ENCODE measurements around the gene LAMA3.
"Not testable (repeated sequence)": the region's sequence is repeated elsewhere in the genome, so short reads cannot be mapped to it uniquely, and the experiment has no call there.

LAMA3 gene

GRCh38 chr18:23721696-23722480 lies 32.6 kb downstream of the LAMA3 start:
- H3K9me3 Mint-ChIP-seq: no peaks in the 10 kb centered on the region
- peaks cover 2% of the 10 kb centered on the region for H3K27me3 Mint-ChIP-seq
- H3K4me1 Mint-ChIP-seq (ENCODE audit: low read depth): no peaks in the 10 kb centered on the region
- no peaks in the 10 kb centered on the region for H3K36me3 Mint-ChIP-seq (ENCODE audit: low read depth)
- no peak overlapping the region for H3K27ac Mint-ChIP-seq
- H3K4me3 Mint-ChIP-seq: no peak overlapping the region
- intact Hi-C loops (cut with micrococcal nuclease): no loop called here

GRCh38 chr18:23722646-23723045 lies 33.4 kb downstream of the LAMA3 start:
- Mint-ChIP-seq H3K4me3 (no peak overlapping the region), H3K9me3 (no peaks in the 10 kb centered on the region), H3K27ac (no peak overlapping the region), H3K36me3 (ENCODE audit: low read depth) (no peaks in the 10 kb centered on the region), H3K4me1 (ENCODE audit: low read depth) (no peaks in the 10 kb centered on the region), H3K27me3 (peaks cover 2% of the 10 kb centered on the region)
- intact Hi-C loops (cut with micrococcal nuclease): no loop called here

- intact Hi-C loops (cut with micrococcal nuclease): no loop called here
Measured at GRCh38 chr18:23723121-23723520, 33.9 kb downstream of the LAMA3 start.

GRCh38 chr18:23724681-23725080 lies 35.4 kb downstream of the LAMA3 start:
- no peak overlapping the region for H3K27ac Mint-ChIP-seq
- H3K4me1 Mint-ChIP-seq (ENCODE audit: low read depth): no peaks in the 10 kb centered on the region
- H3K27me3 Mint-ChIP-seq: no peaks in the 10 kb centered on the region
- no peaks in the 10 kb centered on the region for H3K9me3 Mint-ChIP-seq
- no peaks in the 10 kb centered on the region for H3K36me3 Mint-ChIP-seq (ENCODE audit: low read depth)
- H3K4me3 Mint-ChIP-seq: no peak overlapping the region
- intact Hi-C loops (cut with micrococcal nuclease): no loop called here

More at GRCh38 chr18:23723121-23723520, 33.9 kb downstream of the LAMA3 start:
- H3K36me3 Mint-ChIP-seq (ENCODE audit: low read depth): no peaks in the 10 kb centered on the region
- no peaks in the 10 kb centered on the region for H3K4me1 Mint-ChIP-seq (ENCODE audit: low read depth)
- no peak overlapping the region for H3K27ac Mint-ChIP-seq
- no peak overlapping the region for H3K4me3 Mint-ChIP-seq
- H3K27me3 Mint-ChIP-seq: peaks cover 2% of the 10 kb centered on the region
- H3K9me3 Mint-ChIP-seq: no peaks in the 10 kb centered on the region

DNA sequence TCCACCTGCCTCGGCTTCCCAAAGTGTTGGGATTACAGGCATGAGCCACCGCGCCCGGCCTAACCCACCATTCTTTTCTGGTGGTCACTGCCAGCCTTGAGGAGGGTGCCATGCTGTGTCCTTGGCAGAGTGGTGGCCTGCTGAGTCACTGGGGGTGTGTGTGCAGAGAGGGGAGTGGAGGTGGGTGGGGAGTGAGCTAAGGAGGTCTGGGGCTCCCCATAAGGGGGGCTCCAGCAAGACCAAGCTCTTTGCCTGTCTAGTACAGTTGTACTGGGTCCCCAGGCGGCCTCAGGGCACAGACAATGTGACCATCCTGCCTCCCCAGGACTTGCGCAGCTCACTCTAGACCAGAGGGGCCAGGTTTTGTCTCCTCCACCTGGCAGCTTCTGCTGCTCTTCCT lies 36.1 kb downstream of the LAMA3 start:
- Mint-ChIP-seq H3K4me3 (no peak overlapping the region), H3K9me3 (no peaks in the 10 kb centered on the region), H3K36me3 (ENCODE audit: low read depth) (no peaks in the 10 kb centered on the region), H3K27me3 (no peaks in the 10 kb centered on the region), H3K27ac (no peak overlapping the region), H3K4me1 (ENCODE audit: low read depth) (no peaks in the 10 kb centered on the region)
- intact Hi-C loops (cut with micrococcal nuclease): no loop called here

DNA sequence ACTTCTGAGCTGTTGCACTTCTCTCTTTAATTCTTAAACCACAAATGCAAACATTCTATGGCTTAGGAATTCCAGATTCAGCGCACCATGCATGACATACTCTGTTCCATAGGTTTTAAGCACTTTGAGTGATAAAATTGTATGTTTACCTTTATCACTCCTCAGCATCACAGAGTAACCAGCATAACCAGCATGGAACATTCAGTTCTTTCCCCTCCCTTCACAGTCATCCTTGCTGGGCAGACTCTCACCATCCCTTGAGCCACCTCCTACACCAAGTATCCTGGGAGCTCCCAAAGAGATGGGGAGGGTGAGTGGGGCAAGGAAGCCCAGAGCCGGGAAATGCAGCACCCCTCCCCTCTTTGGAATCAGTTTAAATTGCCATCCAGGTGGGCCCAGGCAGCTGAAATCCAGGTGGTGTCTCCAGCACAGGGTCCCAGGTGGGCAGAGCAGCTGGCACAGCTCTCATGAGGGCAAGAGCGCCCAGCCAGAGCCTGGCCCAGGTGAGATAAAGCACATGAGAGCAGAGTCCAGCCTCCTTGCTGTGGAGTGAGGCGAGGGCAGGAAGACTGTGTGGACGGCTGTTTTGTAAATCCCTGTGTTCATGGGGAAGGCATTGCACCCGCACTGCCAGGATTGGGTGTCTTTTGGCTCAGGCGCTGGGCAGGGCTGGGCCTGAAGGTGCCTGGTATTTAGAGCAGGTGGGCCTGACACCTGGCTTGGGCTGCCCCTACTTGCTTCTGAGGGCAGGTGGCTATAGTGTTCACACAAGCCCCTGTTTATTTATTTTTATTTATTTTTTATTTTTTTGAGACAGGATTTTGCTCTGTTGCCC lies 36.8 kb downstream of the LAMA3 start:
- H3K27ac Mint-ChIP-seq: no peak overlapping the region
- no peaks in the 10 kb centered on the region for H3K9me3 Mint-ChIP-seq
- H3K27me3 Mint-ChIP-seq: no peaks in the 10 kb centered on the region
- H3K36me3 Mint-ChIP-seq (ENCODE audit: low read depth): no peaks in the 10 kb centered on the region
- H3K4me3 Mint-ChIP-seq: no peak overlapping the region
- intact Hi-C loops (cut with micrococcal nuclease): no loop called here
- H3K4me1 Mint-ChIP-seq (ENCODE audit: low read depth): no peaks in the 10 kb centered on the region

- no peaks in the 10 kb centered on the region for H3K4me1 Mint-ChIP-seq (ENCODE audit: low read depth)
- H3K27me3 Mint-ChIP-seq: no peaks in the 10 kb centered on the region
Measured at GRCh38 chr18:23727707-23728493, 38.6 kb downstream of the LAMA3 start.

DNA sequence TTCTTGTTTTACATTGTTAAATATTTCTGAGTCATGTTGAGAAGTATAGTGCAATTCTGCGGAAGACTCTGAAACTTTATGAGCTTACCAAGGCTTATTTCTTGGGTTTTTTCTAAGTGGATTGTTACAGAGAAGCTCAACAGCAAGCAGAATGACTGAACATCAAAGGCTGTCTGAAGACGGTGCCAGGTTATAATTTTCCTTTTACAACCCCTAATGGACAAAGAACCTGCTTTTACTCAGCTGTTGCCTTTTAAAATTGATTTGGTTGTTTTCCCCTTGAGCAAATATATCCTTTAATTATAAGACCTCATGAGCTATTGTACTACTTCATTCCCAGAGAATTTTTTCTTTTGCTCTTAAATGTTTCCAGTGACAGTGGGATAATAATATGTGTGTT lies 41.6 kb downstream of the LAMA3 start:
- intact Hi-C loops (cut with micrococcal nuclease): no loop called here
- Mint-ChIP-seq H3K9me3 (no peaks in the 10 kb centered on the region), H3K27me3 (peaks cover 3% of the 10 kb centered on the region), H3K4me3 (no peak overlapping the region), H3K36me3 (ENCODE audit: low read depth) (no peaks in the 10 kb centered on the region), H3K4me1 (ENCODE audit: low read depth) (peaks cover 6% of the 10 kb centered on the region), H3K27ac (no peak overlapping the region)

More at GRCh38 chr18:23727707-23728493, 38.6 kb downstream of the LAMA3 start:
- intact Hi-C loops (cut with micrococcal nuclease): no loop called here
- no peak overlapping the region for H3K4me3 Mint-ChIP-seq
- H3K9me3 Mint-ChIP-seq: no peaks in the 10 kb centered on the region
- H3K27ac Mint-ChIP-seq: no peak overlapping the region
- H3K36me3 Mint-ChIP-seq (ENCODE audit: low read depth): no peaks in the 10 kb centered on the region

DNA sequence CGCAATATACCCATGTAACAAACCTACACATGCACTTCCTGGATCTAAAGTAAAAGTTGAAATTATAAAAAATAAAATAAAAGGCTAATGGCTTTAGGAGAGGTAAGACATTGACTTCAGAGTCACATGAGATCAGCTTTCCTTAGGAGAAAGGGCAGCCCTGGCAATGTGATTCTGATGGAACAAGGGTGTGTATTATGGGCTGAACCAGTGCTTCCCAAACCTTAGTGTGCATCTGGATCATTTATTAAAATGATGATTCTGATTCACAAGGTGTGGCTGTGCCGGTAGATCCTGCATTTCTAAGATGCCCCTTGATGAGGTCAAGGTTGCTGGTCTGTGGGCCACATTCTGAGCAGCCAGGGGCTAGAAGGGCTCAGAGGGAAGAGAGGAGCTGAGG lies 42.6 kb downstream of the LAMA3 start:
- Mint-ChIP-seq H3K27ac (no peak overlapping the region), H3K4me3 (no peak overlapping the region), H3K4me1 (ENCODE audit: low read depth) (peaks cover 6% of the 10 kb centered on the region), H3K36me3 (ENCODE audit: low read depth) (no peaks in the 10 kb centered on the region), H3K27me3 (peaks cover 3% of the 10 kb centered on the region), H3K9me3 (no peaks in the 10 kb centered on the region)
- intact Hi-C loops (cut with micrococcal nuclease): no loop called here

DNA sequence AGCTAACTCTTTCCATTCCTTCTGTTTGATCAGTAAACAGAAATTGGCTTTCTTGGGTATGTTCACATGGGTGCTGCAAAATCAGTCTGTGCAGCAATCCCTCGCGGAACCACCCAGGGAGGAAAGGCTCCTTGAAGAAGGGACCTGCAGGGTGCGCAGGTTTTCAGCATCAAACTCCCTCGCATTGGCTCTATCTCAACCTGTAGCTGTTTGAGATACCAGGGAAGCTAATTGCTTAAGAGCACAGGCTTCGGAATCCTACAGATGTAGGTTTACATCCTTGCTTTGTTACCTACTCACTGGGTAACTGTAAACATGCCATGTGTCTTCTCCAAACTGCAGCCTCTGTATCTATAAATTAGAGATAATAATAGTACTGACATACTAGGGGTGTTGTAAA lies 43.2 kb downstream of the LAMA3 start:
- Mint-ChIP-seq H3K4me1 (ENCODE audit: low read depth) (peaks cover 6% of the 10 kb centered on the region), H3K27ac (no peak overlapping the region), H3K27me3 (peaks cover 3% of the 10 kb centered on the region), H3K36me3 (ENCODE audit: low read depth) (no peaks in the 10 kb centered on the region), H3K4me3 (no peak overlapping the region), H3K9me3 (no peaks in the 10 kb centered on the region)
- intact Hi-C loops (cut with micrococcal nuclease): no loop called here

- H3K9me3 Mint-ChIP-seq; H3K27me3 Mint-ChIP-seq; H3K36me3 Mint-ChIP-seq (ENCODE audit: low read depth); intact Hi-C loops (cut with micrococcal nuclease); H3K27ac Mint-ChIP-seq; H3K4me3 Mint-ChIP-seq: not testable (repeated sequence)
- peaks cover 13% of the 10 kb centered on the region for H3K4me1 Mint-ChIP-seq (ENCODE audit: low read depth)
Measured at GRCh38 chr18:23733265-23733664, 44.0 kb downstream of the LAMA3 start.

DNA sequence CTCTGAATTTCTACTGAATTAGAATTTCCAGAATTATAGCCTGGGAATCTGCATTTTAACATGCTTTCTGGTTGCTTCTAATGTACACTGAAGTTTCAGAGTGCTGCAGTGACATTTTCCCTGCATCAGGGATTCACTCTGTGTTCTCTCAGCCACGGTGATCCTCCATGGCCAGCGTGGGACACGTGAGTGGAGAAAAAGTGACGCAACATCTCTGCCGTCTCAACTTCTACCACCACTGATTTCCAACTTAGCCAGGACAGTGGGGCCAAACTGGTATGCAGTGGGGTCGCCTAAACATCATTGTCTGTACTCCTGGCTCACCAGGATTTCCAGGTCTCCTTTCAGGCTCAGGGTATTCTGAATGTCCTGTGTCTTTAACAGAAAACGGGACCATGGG lies 44.6 kb downstream of the LAMA3 start:
- H3K27ac Mint-ChIP-seq: no peak overlapping the region
- peaks cover 8% of the 10 kb centered on the region for H3K27me3 Mint-ChIP-seq
- H3K4me1 Mint-ChIP-seq (ENCODE audit: low read depth): peaks cover 19% of the 10 kb centered on the region
- H3K9me3 Mint-ChIP-seq: no peaks in the 10 kb centered on the region
- no peaks in the 10 kb centered on the region for H3K36me3 Mint-ChIP-seq (ENCODE audit: low read depth)
- no peak overlapping the region for H3K4me3 Mint-ChIP-seq
- intact Hi-C loops (cut with micrococcal nuclease): no loop called here

DNA sequence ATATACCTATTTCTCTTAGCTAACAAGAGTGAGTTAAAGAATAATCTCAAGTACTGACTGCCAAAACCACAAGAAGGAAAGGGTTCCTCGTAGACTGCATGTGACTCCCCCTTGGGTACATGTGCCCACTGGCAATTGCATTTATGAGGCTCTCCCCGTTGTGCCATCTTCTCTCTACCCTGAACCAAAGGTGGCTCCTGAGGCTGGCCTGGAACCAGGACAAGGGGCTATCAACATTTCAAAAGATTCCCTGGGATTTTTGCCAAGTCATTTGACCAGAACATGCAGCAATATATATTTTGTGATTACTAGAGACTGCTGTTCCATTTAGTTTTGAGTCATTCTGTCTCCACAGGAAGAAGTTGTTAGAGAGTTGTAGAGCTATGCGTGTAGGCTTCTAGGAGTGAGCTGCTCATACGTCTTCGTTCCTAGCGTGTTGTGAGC lies 45.8 kb downstream of the LAMA3 start:
- peaks cover 29% of the 10 kb centered on the region for H3K4me1 Mint-ChIP-seq (ENCODE audit: low read depth)

DNA sequence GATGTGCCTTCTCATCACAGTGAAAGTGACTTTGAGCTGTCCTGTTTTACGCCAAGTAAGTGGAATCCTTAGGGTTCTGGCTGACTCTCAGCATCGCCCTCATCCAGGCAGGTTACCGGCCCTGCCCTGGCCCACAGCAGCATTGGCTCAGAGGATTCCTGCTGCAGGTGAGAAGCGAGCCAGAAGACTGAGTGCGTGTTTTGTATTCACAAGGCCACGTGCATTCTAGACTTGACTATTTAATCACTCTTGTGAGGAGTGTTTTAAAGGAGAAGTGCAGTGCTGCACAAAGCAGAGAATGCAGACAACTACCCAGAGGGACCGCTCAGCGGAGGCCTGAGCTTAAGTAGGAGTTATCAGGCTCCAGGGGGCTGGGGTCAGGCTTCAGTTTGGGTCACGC lies 48.3 kb downstream of the LAMA3 start:
- no peak overlapping the region for H3K4me3 Mint-ChIP-seq
- H3K36me3 Mint-ChIP-seq (ENCODE audit: low read depth): no peaks in the 10 kb centered on the region
- H3K9me3 Mint-ChIP-seq: no peaks in the 10 kb centered on the region
- peaks cover 8% of the 10 kb centered on the region for H3K27me3 Mint-ChIP-seq
- no peak overlapping the region for H3K27ac Mint-ChIP-seq
- intact Hi-C loops (cut with micrococcal nuclease): no loop called here
- peaks cover 38% of the 10 kb centered on the region for H3K4me1 Mint-ChIP-seq (ENCODE audit: low read depth)

More for the DNA sequence above, 45.8 kb downstream of the LAMA3 start:
- Mint-ChIP-seq H3K4me3 (no peak overlapping the region), H3K27me3 (peaks cover 8% of the 10 kb centered on the region), H3K9me3 (no peaks in the 10 kb centered on the region), H3K36me3 (ENCODE audit: low read depth) (no peaks in the 10 kb centered on the region), H3K27ac (no peak overlapping the region)
- intact Hi-C loops (cut with micrococcal nuclease): no loop called here

Data from dendritic cell treated with granulocyte-macrophage colony-stimulating factor and Interleukin-4, amounts not matched to agents 40 ng/mL and 50 ng/mL, for 4 days (primary cell).